ENCODE measurements around the gene EDA. TPM values are rescaled to one million over a fixed set of nuclear protein-coding genes. Genes with fewer than 3 reads are reported as not detected.

EDA gene
- total RNA-seq, 2 donors from 2014 or later, result 13.1 to 14.9 TPM

- Histone ChIP-seq H3K4me3 (no peak overlapping the region), H3K27ac (no peak overlapping the region), H3K36me3 (no peaks in the 10 kb centered on the region), H3K9me3 (peaks cover 0 to 6% of the 10 kb centered on the region in 2 donors), H3K27me3 (no peaks in the 10 kb centered on the region), H3K4me1 (no peaks in the 10 kb centered on the region)
- no peak for DNase-seq (ENCODE audit: low spot score)
- TF ChIP-seq CTCF (IDR thresholded peaks at IDR 0.05), result no peak
These were observed 130.1 kb downstream of the EDA start for GRCh38 chrX:69746051-69746450.

- no peak for DNase-seq (ENCODE audit: low spot score)
- Histone ChIP-seq H3K4me3 (no peak overlapping the region), H3K27me3 (no peaks in the 10 kb centered on the region), H3K9me3 (no peaks in the 10 kb centered on the region), H3K36me3 (no peaks in the 10 kb centered on the region), H3K4me1 (no peaks in the 10 kb centered on the region), H3K27ac (no peak overlapping the region)
- no peak for TF ChIP-seq CTCF (IDR thresholded peaks at IDR 0.05)
These were observed 132.1 kb downstream of the EDA start for GRCh38 chrX:69748055-69748454.

- no peak overlapping the region for H3K27ac ChIP-seq
- H3K9me3 ChIP-seq, result peaks cover 0 to 11% of the 10 kb centered on the region in 2 donors
- H3K4me1 ChIP-seq, result no peaks in the 10 kb centered on the region
- no peaks in the 10 kb centered on the region for H3K36me3 ChIP-seq
- no peak for DNase-seq (ENCODE audit: low spot score)
- no peak overlapping the region for H3K4me3 ChIP-seq
- no peaks in the 10 kb centered on the region for H3K27me3 ChIP-seq
- TF ChIP-seq CTCF (IDR thresholded peaks at IDR 0.05), result no peak
These were observed 144.2 kb downstream of the EDA start for GRCh38 chrX:69759921-69760625.

- H3K4me1 ChIP-seq, result no peaks in the 10 kb centered on the region
- no peaks in the 10 kb centered on the region for H3K27me3 ChIP-seq
- peak overlapping the region; percentile 4 to 40 for H3K27ac ChIP-seq
- no peak for DNase-seq (ENCODE audit: low spot score)
- no peaks in the 10 kb centered on the region for H3K36me3 ChIP-seq
- H3K9me3 ChIP-seq, result peaks cover 0 to 10% of the 10 kb centered on the region in 2 donors
- TF ChIP-seq CTCF (IDR thresholded peaks at IDR 0.05), result no peak
- H3K4me3 ChIP-seq, result no peak overlapping the region
These were observed 145.7 kb downstream of the EDA start for GRCh38 chrX:69761633-69762032.

- Histone ChIP-seq H3K36me3 (no peaks in the 10 kb centered on the region), H3K27ac (peak overlapping the region; percentile 4 to 40), H3K9me3 (peaks cover 0 to 10% of the 10 kb centered on the region in 2 donors), H3K4me1 (no peaks in the 10 kb centered on the region), H3K27me3 (no peaks in the 10 kb centered on the region), H3K4me3 (no peak overlapping the region)
- no peak for DNase-seq (ENCODE audit: low spot score)
- TF ChIP-seq CTCF (IDR thresholded peaks at IDR 0.05), result no peak
These were observed 146.4 kb downstream of the EDA start for GRCh38 chrX:69762340-69762739.
